Measurements from ENCODE around the gene KRTAP5-3. TPM values are rescaled to one million over a fixed set of nuclear protein-coding genes. Genes with fewer than 3 reads are reported as not detected.

The KRTAP5-3 gene
- total and polyA plus RNA-seq, 4 donors = not detected

- no peak for TF ChIP-seq CTCF (IDR thresholded peaks at IDR 0.05; ENCODE audit: control extremely low read depth, extremely low read depth)
- ATAC-seq (ENCODE audit: insufficient read depth, low FRiP score) = no peak
- H3K9me3 ChIP-seq (ENCODE audit: control insufficient read depth in 4 of 4, insufficient read depth in 3 of 4, low read length in 3 of 4) = no peaks in the 10 kb centered on the region
- peaks cover 0 to 8% (median 0%) of the 10 kb centered on the region in 3 donors for H3K27me3 ChIP-seq (ENCODE audit: control insufficient read depth in 3 of 3, insufficient read depth in 3 of 3, low read length in 2 of 3)
- peaks cover 0 to 10% (median 0%) of the 10 kb centered on the region in 5 donors for H3K4me1 ChIP-seq (ENCODE audit: control insufficient read depth in 5 of 5, insufficient read depth in 5 of 5, low read length in 5 of 5)
- H3K36me3 ChIP-seq (ENCODE audit: control insufficient read depth in 4 of 4, insufficient read depth in 4 of 4, low read length in 4 of 4) = no peaks in the 10 kb centered on the region
- H3K27ac ChIP-seq (ENCODE audit: low read depth in 1 of 2, low read length in 1 of 2) = no peak overlapping the region
- H3K9ac ChIP-seq (ENCODE audit: insufficient read depth in 1 of 2, low read length in 2 of 2) = no peak overlapping the region
- DNase-seq = no peak
- H3K4me3 ChIP-seq = no peak overlapping the region
- WGBS, 2 donors = 88 to 90% methylated on average over 19 of the region's 19 CpGs
Observed at GRCh38 chr11:1636291-1636950, 28.2 kb upstream of the KRTAP5-3 start.

GRCh38 chr11:1633864-1634263 is 25.6 kb upstream of the KRTAP5-3 start:
- TF ChIP-seq CTCF (IDR thresholded peaks at IDR 0.05; ENCODE audit: control extremely low read depth, extremely low read depth) = no peak
- Histone ChIP-seq H3K27me3 (ENCODE audit: control insufficient read depth in 3 of 3, insufficient read depth in 3 of 3, low read length in 2 of 3) (peaks cover 0 to 17% (median 2%) of the 10 kb centered on the region in 3 donors), H3K4me1 (ENCODE audit: control insufficient read depth in 5 of 5, insufficient read depth in 5 of 5, low read length in 5 of 5) (peaks cover 0 to 6% (median 0%) of the 10 kb centered on the region in 5 donors), H3K9me3 (ENCODE audit: control insufficient read depth in 4 of 4, insufficient read depth in 3 of 4, low read length in 3 of 4) (no peaks in the 10 kb centered on the region), H3K27ac (ENCODE audit: low read depth in 1 of 2, low read length in 1 of 2) (no peak overlapping the region), H3K9ac (ENCODE audit: insufficient read depth in 1 of 2, low read length in 2 of 2) (no peak overlapping the region), H3K36me3 (ENCODE audit: control insufficient read depth in 4 of 4, insufficient read depth in 4 of 4, low read length in 4 of 4) (no peaks in the 10 kb centered on the region), H3K4me3 (no peak overlapping the region)
- ATAC-seq (ENCODE audit: insufficient read depth, low FRiP score) (no peak), DNase-seq (no peak)
- WGBS, 2 donors = 88 to 93% methylated on average over 10 of the region's 10 CpGs

GRCh38 chr11:1632053-1632714 is 23.9 kb upstream of the KRTAP5-3 start:
- peaks cover 0 to 17% (median 2%) of the 10 kb centered on the region in 3 donors for H3K27me3 ChIP-seq (ENCODE audit: control insufficient read depth in 3 of 3, insufficient read depth in 3 of 3, low read length in 2 of 3)
- H3K27ac ChIP-seq (ENCODE audit: low read depth in 1 of 2, low read length in 1 of 2) = no peak overlapping the region
- WGBS, 2 donors = 53 to 65% methylated on average over 11 of the region's 11 CpGs
- no peaks in the 10 kb centered on the region for H3K36me3 ChIP-seq (ENCODE audit: control insufficient read depth in 4 of 4, insufficient read depth in 4 of 4, low read length in 4 of 4)
- no peaks in the 10 kb centered on the region for H3K9me3 ChIP-seq (ENCODE audit: control insufficient read depth in 4 of 4, insufficient read depth in 3 of 4, low read length in 3 of 4)
- peaks cover 0 to 6% (median 0%) of the 10 kb centered on the region in 5 donors for H3K4me1 ChIP-seq (ENCODE audit: control insufficient read depth in 5 of 5, insufficient read depth in 5 of 5, low read length in 5 of 5)
- ATAC-seq (ENCODE audit: insufficient read depth, low FRiP score) = no peak
- DNase-seq = no peak
- no peak overlapping the region for H3K4me3 ChIP-seq
- no peak overlapping the region for H3K9ac ChIP-seq (ENCODE audit: insufficient read depth in 1 of 2, low read length in 2 of 2)
- TF ChIP-seq CTCF (IDR thresholded peaks at IDR 0.05; ENCODE audit: control extremely low read depth, extremely low read depth) = no peak
